ENCODE results near the gene PDGFC.

PDGFC gene

DNA sequence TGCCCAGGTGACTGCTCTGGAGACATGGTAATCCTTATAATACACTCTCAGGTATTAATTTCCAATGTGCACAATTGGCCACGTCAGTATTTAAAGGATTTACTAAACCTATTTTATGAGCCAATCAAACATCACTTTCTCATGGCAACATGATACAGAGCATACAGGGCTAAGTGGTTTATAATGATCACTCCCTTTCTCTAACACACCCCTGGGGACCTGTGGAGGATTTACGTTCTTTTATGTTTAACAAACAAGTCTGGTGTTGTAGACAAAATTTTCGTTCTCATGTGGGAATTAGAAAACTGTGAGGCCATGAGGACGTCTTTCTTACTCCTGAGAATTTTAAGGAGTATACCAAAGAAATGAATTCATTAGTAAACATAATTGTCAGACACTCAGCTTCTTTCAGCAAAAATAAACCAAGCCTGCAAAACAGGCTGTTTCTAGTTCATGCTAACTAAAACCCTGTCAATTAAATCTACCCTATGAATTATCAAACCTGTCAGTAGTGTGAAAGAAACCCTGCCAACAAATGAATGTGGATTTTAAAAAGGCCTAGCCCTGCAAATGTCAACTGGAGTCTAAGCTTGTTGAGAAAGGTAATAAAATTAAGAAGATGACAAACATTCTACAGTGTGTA is 155.8 kb downstream of the PDGFC start:
- DNase-seq (no peak), ATAC-seq (ENCODE audit: insufficient read depth, low read depth) (no peak)
- no peaks in the 10 kb centered on the region for H4K20me1 ChIP-seq (ENCODE audit: insufficient read depth, low read length)
- no peak overlapping the region for H3K4me3 ChIP-seq (ENCODE audit: low read depth in 1 of 2, low read length in 2 of 2)
- H3K4me2 ChIP-seq (ENCODE audit: insufficient read depth, low read length) = no peak overlapping the region
- H3K27me3 ChIP-seq (ENCODE audit: insufficient read depth, low read length, poor library complexity) = no peaks in the 10 kb centered on the region
- TF ChIP-seq EZH2 (IDR thresholded peaks at IDR 0.05; ENCODE audit: borderline replicate concordance, low read depth, low read length, severe bottlenecking) = no peak
- TF ChIP-seq, protein P1, sequence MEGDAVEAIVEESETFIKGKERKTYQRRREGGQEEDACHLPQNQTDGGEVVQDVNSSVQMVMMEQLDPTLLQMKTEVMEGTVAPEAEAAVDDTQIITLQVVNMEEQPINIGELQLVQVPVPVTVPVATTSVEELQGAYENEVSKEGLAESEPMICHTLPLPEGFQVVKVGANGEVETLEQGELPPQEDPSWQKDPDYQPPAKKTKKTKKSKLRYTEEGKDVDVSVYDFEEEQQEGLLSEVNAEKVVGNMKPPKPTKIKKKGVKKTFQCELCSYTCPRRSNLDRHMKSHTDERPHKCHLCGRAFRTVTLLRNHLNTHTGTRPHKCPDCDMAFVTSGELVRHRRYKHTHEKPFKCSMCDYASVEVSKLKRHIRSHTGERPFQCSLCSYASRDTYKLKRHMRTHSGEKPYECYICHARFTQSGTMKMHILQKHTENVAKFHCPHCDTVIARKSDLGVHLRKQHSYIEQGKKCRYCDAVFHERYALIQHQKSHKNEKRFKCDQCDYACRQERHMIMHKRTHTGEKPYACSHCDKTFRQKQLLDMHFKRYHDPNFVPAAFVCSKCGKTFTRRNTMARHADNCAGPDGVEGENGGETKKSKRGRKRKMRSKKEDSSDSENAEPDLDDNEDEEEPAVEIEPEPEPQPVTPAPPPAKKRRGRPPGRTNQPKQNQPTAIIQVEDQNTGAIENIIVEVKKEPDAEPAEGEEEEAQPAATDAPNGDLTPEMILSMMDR (IDR thresholded peaks at IDR 0.05; ENCODE audit: borderline replicate concordance, extremely low read depth, low read length, poor library complexity, severe bottlenecking) = no peak
- H3K36me3 ChIP-seq (ENCODE audit: insufficient read depth, low read length) = no peaks in the 10 kb centered on the region
- H3K4me1 ChIP-seq (ENCODE audit: insufficient read depth, low read length) = no peaks in the 10 kb centered on the region
- no peak overlapping the region for H2AFZ ChIP-seq (ENCODE audit: low read depth, low read length)
- no peak overlapping the region for H3K27ac ChIP-seq (ENCODE audit: low read length)
- H3K9ac ChIP-seq (ENCODE audit: low read depth, low read length) = no peak overlapping the region
- no peaks in the 10 kb centered on the region for H3K79me2 ChIP-seq (ENCODE audit: insufficient read depth, low read length)
- no peaks in the 10 kb centered on the region for H3K9me3 ChIP-seq (ENCODE audit: insufficient read depth, low read length, severe bottlenecking)

DNA sequence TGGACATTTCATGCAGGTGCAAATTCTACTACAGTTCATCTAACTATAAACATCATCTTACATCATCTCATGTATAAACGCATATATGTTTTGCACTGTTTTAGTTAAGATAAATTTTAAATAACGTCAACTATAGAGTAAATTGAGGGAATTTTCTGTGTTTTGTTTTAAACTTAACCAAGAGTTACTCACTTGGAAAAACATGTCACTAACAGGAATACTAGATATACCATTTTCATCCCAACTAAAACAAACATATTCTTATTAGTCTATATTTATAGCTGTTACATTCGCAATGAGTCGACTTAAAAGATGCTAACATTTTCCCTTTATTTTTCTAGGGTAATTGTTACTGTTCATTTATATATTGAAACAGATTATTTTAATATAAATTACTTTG is 159.6 kb downstream of the PDGFC start:
- no peaks in the 10 kb centered on the region for H3K4me1 ChIP-seq (ENCODE audit: insufficient read depth, low read length)
- DNase-seq (no peak), ATAC-seq (ENCODE audit: insufficient read depth, low read depth) (no peak)
- H3K4me3 ChIP-seq (ENCODE audit: low read depth in 1 of 2, low read length in 2 of 2) = no peak overlapping the region
- H3K9me3 ChIP-seq (ENCODE audit: insufficient read depth, low read length, severe bottlenecking) = no peaks in the 10 kb centered on the region
- H3K27ac ChIP-seq (ENCODE audit: low read length) = no peak overlapping the region
- H3K4me2 ChIP-seq (ENCODE audit: insufficient read depth, low read length) = no peak overlapping the region
- no peaks in the 10 kb centered on the region for H3K79me2 ChIP-seq (ENCODE audit: insufficient read depth, low read length)
- no peaks in the 10 kb centered on the region for H3K27me3 ChIP-seq (ENCODE audit: insufficient read depth, low read length, poor library complexity)
- TF ChIP-seq EZH2 (IDR thresholded peaks at IDR 0.05; ENCODE audit: borderline replicate concordance, low read depth, low read length, severe bottlenecking) = no peak
- H2AFZ ChIP-seq (ENCODE audit: low read depth, low read length) = no peak overlapping the region
- no peaks in the 10 kb centered on the region for H3K36me3 ChIP-seq (ENCODE audit: insufficient read depth, low read length)
- H4K20me1 ChIP-seq (ENCODE audit: insufficient read depth, low read length) = no peaks in the 10 kb centered on the region
- H3K9ac ChIP-seq (ENCODE audit: low read depth, low read length) = no peak overlapping the region

DNA sequence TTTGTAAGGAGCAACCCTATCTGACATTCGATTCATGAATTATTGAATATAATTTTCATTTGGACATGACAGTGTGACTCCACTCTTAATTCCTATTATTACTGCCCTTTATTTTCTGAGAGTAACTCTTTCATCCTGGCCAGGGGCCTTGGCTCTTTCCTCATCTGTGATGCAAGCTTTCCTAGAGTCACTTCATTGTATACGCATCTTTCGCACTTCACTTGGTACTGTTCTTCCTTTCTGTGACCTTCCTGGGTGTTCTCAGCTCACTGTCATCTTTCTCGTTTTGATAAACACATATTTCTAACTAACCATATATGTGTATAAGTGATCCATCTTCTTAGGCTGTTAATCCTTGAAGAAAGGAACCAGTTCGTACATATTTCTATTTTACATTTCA is 160.3 kb downstream of the PDGFC start:
- no peak overlapping the region for H2AFZ ChIP-seq (ENCODE audit: low read depth, low read length)
- no peak overlapping the region for H3K9ac ChIP-seq (ENCODE audit: low read depth, low read length)
- H3K4me1 ChIP-seq (ENCODE audit: insufficient read depth, low read length) = no peaks in the 10 kb centered on the region
- no peak for TF ChIP-seq EZH2 (IDR thresholded peaks at IDR 0.05; ENCODE audit: borderline replicate concordance, low read depth, low read length, severe bottlenecking)
- TF ChIP-seq, protein P1 (IDR thresholded peaks at IDR 0.05; ENCODE audit: borderline replicate concordance, extremely low read depth, low read length, poor library complexity, severe bottlenecking) = no peak
- no peaks in the 10 kb centered on the region for H4K20me1 ChIP-seq (ENCODE audit: insufficient read depth, low read length)
- H3K4me2 ChIP-seq (ENCODE audit: insufficient read depth, low read length) = no peak overlapping the region
- H3K27ac ChIP-seq (ENCODE audit: low read length) = no peak overlapping the region
- H3K4me3 ChIP-seq (ENCODE audit: low read depth in 1 of 2, low read length in 2 of 2) = no peak overlapping the region
- no peaks in the 10 kb centered on the region for H3K36me3 ChIP-seq (ENCODE audit: insufficient read depth, low read length)
- no peaks in the 10 kb centered on the region for H3K27me3 ChIP-seq (ENCODE audit: insufficient read depth, low read length, poor library complexity)
- H3K9me3 ChIP-seq (ENCODE audit: insufficient read depth, low read length, severe bottlenecking) = no peaks in the 10 kb centered on the region
- no peaks in the 10 kb centered on the region for H3K79me2 ChIP-seq (ENCODE audit: insufficient read depth, low read length)
- DNase-seq (no peak), ATAC-seq (ENCODE audit: insufficient read depth, low read depth) (no peak)

DNA sequence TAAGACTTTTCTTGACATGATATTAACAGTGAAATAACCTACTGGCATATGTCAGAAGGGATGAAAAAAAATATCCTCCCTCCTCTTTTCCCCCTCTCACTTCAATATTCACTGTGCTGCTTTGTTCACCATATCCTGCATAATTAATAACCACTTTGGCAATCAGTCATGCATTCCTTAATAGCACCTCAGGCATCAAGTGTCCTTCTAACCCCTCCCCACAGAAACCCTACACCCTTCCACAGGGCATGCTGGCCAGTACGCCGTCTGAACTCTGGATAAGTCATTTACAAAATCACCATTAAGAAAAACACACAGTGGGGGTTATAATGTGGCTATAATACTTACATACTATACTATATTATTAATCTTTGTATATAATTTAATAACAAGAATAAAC is 165.9 kb downstream of the PDGFC start:
- no peak for DNase-seq
- H3K27ac ChIP-seq (ENCODE audit: low read length) = no peak overlapping the region

More for the DNA sequence above, 165.9 kb downstream of the PDGFC start:
- Histone ChIP-seq H3K4me3 (ENCODE audit: low read depth in 1 of 2, low read length in 2 of 2) (no peak overlapping the region), H3K27me3 (ENCODE audit: insufficient read depth, low read length, poor library complexity) (no peaks in the 10 kb centered on the region), H3K4me1 (ENCODE audit: insufficient read depth, low read length) (no peaks in the 10 kb centered on the region), H2AFZ (ENCODE audit: low read depth, low read length) (no peak overlapping the region), H3K4me2 (ENCODE audit: insufficient read depth, low read length) (no peak overlapping the region), H3K79me2 (ENCODE audit: insufficient read depth, low read length) (no peaks in the 10 kb centered on the region), H4K20me1 (ENCODE audit: insufficient read depth, low read length) (no peaks in the 10 kb centered on the region), H3K9me3 (ENCODE audit: insufficient read depth, low read length, severe bottlenecking) (no peaks in the 10 kb centered on the region), H3K36me3 (ENCODE audit: insufficient read depth, low read length) (no peaks in the 10 kb centered on the region), H3K9ac (ENCODE audit: low read depth, low read length) (no peak overlapping the region)
- no peak for ATAC-seq (ENCODE audit: insufficient read depth, low read depth)
- TF ChIP-seq EZH2 (IDR thresholded peaks at IDR 0.05; ENCODE audit: borderline replicate concordance, low read depth, low read length, severe bottlenecking) = no peak
- TF ChIP-seq, protein P1 (IDR thresholded peaks at IDR 0.05; ENCODE audit: borderline replicate concordance, extremely low read depth, low read length, poor library complexity, severe bottlenecking) = no peak

All from DND-41 (cell line).